ENCODE measurements around the gene NTN1. TPM values are rescaled to one million over a fixed set of nuclear protein-coding genes. Genes with fewer than 3 reads are reported as not detected.

The NTN1 gene
- total and polyA plus RNA-seq, 2 of the 13 experiments (the other 11 are each of a cell fraction or from before 2014, with no cell fraction given): 0.04 to 0.05 TPM

- Histone ChIP-seq H3K9me3 (ENCODE audit: low read length) (no peaks in the 10 kb centered on the region), H3K79me2 (ENCODE audit: insufficient read depth, low read length) (no peaks in the 10 kb centered on the region), H2AFZ (ENCODE audit: low read length) (no peak overlapping the region), H3K4me3 (replicated peaks in 1 of 3; ENCODE audit: insufficient read depth in 1 of 3, low read depth in 2 of 3, low read length in 3 of 3) (no peak overlapping the region), H3K36me3 (replicated peaks in 1 of 2; ENCODE audit: control insufficient read depth in 1 of 2, insufficient read depth in 2 of 2, low read length in 2 of 2) (no peaks in the 10 kb centered on the region), H4K20me1 (ENCODE audit: insufficient read depth, low read length) (no peaks in the 10 kb centered on the region), H3K4me2 (ENCODE audit: low read depth, low read length) (no peak overlapping the region), H3K27ac (ENCODE audit: extremely low read length, insufficient read depth, low read length) (no peak overlapping the region), H3K4me1 (ENCODE audit: insufficient read depth, low read length) (no peaks in the 10 kb centered on the region), H3K9ac (ENCODE audit: insufficient read depth, low read depth, low read length) (no peak overlapping the region), H3K27me3 (ENCODE audit: control insufficient read depth in 1 of 2, insufficient read depth in 2 of 2, low read length in 2 of 2) (no peaks in the 10 kb centered on the region)
- no peak for ATAC-seq
- intact Hi-C loops (cut with micrococcal nuclease; ENCODE audit: unreplicated experiment) (no loop called here), in situ Hi-C loops (cut with HindIII; ENCODE audit: extremely low pct_ligation_motif_present, low pct_unique_long_range_greater_than_20kb) (no loop called here)
- WGBS (ENCODE audit: low lambda C conversion rate): 87% methylated on average over 9 of the region's 9 CpGs
- no TSS peak for BruUV-seq (replicated peaks)
- TF ChIP-seq ZNF224 (CRISPR knock-in tag; IDR thresholded peaks at IDR 0.05) (no peak), ZNF576 (CRISPR knock-in tag; IDR thresholded peaks at IDR 0.05) (no peak), SNAPC4 (CRISPR knock-in tag; IDR thresholded peaks at IDR 0.05) (no peak), ZNF572 (CRISPR knock-in tag; IDR thresholded peaks at IDR 0.05) (no peak), ZNF354B (CRISPR knock-in tag; IDR thresholded peaks at IDR 0.05) (no peak), MXD1 (CRISPR knock-in tag; IDR thresholded peaks at IDR 0.05) (no peak)
- ChIA-PET CTCF (ENCODE audit: low intra/inter-chr PET ratio, low total read pairs) (no interaction called here), POLR2A (no interaction called here)
- FAIRE-seq: no peak
- DNase-seq (ENCODE audit: low spot score): no peak
These were observed 245.4 kb downstream of the NTN1 start for GRCh38 chr17:9266697-9267117.

Data from HepG2 (cell line).